HG02970 (cell line): ENCODE measurements around the gene YTHDF1.

Experiments
- ATAC-seq: cut with Tn5 transposase; IDR thresholded peaks from one replicate; pipeline ENCODE4 v1.9.1; 2021; ENCODE audit warnings: mild to moderate bottlenecking, moderate library complexity, moderate number of reproducible peaks; ENCODE audit not compliant: unreplicated experiment, low FRiP score

Gene YTHDF1

DNA sequence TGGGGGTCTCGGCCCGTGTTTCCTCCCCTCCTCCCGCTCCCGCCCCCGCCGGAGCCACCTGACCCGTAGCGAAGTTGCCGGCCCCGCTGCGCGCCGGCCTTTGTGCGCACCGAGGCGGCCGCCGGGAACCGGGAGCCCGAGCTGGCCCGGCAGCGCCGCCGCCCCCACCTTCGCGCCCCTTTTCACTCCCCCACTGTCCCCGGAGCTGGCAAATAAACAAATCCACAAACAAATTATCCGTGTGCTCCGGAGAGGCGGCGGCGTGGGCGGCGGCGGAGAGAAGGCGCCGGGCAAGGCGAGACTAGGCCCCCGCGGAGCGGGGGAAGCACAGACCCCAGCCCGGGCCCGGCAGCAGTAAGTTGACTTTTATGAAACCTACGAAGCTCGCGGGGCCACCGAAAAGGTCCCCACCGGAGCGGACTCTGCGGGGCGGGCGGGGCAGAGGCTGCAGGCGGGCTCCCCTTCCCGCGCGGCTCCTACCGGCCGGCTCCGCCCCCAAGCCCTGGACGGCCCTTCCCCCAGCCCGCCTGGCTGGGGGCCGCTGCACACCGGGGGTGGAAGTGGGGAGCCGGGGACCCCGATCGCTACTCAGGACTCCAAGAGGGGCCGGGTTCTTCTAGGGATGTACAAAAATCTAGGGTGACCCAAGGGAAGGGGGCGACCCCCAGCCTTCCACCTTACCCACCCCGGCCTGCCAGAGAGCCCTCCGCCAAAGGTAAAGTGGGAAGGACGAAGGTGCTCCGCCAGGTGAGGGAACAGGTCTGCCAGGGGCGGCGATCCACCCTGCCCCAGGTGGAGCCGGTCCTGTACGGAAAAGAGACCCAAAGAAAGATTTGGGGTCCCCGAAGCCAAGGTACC is 40.7 kb downstream of the YTHDF1 start:
- ATAC-seq = no peak

DNA sequence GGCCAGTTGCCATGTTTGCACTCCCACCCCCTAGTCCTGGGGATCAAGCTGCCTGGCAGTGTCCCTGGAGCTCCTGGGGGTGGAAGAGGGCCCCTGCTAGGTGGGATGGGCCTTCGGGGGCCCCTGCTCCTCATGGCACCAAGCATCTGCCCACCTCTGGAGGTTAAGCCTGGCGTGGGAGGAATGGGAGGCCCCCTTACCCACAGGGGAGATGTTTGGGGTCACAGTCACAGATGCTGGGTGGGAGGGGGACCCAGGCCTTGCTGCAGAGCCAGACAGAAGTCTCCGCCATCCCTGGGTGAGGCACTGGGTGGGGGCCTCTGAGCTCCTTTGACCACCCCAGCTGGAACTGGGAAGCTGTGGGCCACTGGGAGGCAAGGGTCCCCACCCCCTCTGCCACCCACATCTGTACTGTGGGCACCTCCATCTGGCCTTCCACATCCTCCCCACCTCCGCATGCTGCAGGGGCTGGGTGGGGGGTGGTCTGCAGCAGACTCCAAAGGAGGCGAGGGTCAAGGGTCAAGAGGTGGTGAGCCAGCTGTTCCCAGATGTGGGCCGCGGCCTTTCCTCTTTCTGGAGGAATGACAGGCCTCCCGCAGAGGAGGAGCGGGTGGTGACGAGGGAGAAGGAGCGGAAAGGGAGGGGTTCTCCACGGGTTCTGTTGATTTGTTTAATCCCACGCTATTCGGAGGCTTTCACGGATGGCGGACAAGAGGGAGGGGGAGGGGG is 41.5 kb downstream of the YTHDF1 start:
- ATAC-seq = no peak

GRCh38 chr20:63173552-63174191 is 42.3 kb downstream of the YTHDF1 start:
- ATAC-seq = no peak

DNA sequence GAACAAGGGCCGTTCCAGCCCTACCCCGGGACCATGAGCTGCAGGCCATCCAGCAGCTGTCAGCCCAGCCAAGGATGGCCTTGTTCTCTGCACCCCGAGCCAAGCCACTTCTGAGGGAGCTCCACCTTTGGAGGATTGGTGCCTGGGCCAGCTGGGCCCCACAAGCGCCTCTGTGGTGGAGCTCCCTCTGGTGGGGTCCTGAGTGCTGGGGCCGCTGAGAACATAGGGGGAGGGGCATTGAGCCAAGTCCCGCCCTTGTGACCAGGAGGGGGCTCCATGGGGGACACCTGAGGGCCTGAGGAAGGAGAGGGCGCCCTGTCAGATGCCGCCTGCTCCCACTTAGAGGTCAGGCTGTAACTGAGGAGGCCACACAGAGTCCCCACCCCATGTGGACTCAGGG is 43.2 kb downstream of the YTHDF1 start:
- ATAC-seq = no peak

DNA sequence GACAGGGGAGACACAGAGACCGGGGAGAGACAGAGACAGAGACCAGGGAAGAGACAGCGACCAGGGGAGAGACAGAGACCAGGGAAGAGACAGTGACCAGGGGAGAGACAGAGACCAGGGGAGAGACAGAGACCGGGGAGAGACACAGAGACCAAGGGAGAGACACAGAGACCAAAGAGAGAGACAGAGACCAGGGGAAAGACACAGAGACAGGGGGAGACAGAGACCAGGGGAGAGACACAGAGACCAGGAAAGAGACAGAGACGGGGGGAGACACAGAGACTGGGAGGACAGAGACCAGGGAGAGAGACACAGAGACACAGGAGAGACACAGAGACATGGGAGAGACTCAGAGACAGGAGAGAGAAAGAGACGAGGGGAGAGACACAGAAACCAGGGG is 43.9 kb downstream of the YTHDF1 start:
- no peak for ATAC-seq

DNA sequence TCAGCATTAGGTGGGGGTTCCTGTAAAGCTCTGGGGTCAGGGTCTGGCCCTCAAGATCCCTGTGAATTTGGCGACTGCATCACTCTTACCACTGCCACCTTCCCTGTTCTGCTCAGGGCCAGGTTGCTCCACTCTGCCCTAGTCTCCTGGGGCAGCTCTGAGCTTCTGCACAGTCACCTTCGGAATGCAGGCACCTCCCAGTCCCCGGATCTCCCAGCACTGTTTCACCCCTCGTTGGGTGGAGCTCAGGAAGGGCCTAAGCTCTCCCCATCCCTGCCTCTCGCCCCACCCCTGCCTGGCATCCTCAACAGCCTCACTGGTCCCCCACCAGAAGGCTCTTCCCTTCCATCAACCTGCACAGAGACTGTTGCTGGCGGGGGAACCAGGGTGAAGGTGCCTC is 46.2 kb downstream of the YTHDF1 start:
- ATAC-seq = no peak

GRCh38 chr20:63168861-63169260 is 47.1 kb downstream of the YTHDF1 start:
- no peak for ATAC-seq

- ATAC-seq = no peak
Measured at GRCh38 chr20:63167918-63168520, 47.9 kb downstream of the YTHDF1 start.

- no peak for ATAC-seq
Measured at GRCh38 chr20:63167026-63167917, 48.7 kb downstream of the YTHDF1 start.

GRCh38 chr20:63166193-63167020 is 49.5 kb downstream of the YTHDF1 start:
- ATAC-seq = no peak

GRCh38 chr20:63165356-63166192 is 50.4 kb downstream of the YTHDF1 start:
- ATAC-seq = no peak

- no peak for ATAC-seq
Measured at GRCh38 chr20:63164484-63165355, 51.2 kb downstream of the YTHDF1 start.

- ATAC-seq = no peak
Measured at GRCh38 chr20:63163596-63164483, 52.1 kb downstream of the YTHDF1 start.

GRCh38 chr20:63163171-63163570 is 52.8 kb downstream of the YTHDF1 start:
- ATAC-seq = no peak

GRCh38 chr20:63162206-63162795 is 53.6 kb downstream of the YTHDF1 start:
- no peak for ATAC-seq

- no peak for ATAC-seq
Measured at GRCh38 chr20:63161176-63161651, 54.7 kb downstream of the YTHDF1 start.
